Breast epithelium (tissue), 4 donors: ENCODE measurements around the gene SCN9A. TPM values are rescaled to one million over a fixed set of nuclear protein-coding genes. Genes with fewer than 3 reads are reported as not detected.

ENCODE experiments used
- DNase-seq, 2 donors: peaks; one replicate each; pipeline ENCODE4 v3.0.0-alpha.2; 2019; ENCODE audit warnings: low spot score in 2 of 2
- H3K27ac ChIP-seq, 2 donors: fragments of 200-600 bp; sonication (generic) in 1 of 2; one replicate each; pipeline ENCODE4 v1.5.1; 2016 to 2019; ENCODE audit warnings: mild to moderate bottlenecking in 1 of 2
- H3K27me3 ChIP-seq, 2 donors: fragments of 200-600 bp; sonication (generic) in 1 of 2; one replicate each; pipeline versions ENCODE4 v1.5.1 to v1.6.0; 2017 to 2019; ENCODE audit warnings: control low read depth in 1 of 2, mild to moderate bottlenecking in 1 of 2
- H3K36me3 ChIP-seq: fragments of 200-600 bp; one replicate; pipeline ENCODE4 v1.5.1; 2019
- H3K4me1 ChIP-seq, 2 donors: fragments of 200-600 bp; sonication (generic); one replicate each; pipeline ENCODE4 v1.5.1; 2016 to 2019; ENCODE audit warnings: control low read depth in 1 of 2
- H3K4me3 ChIP-seq, 3 donors: fragments of 200-600 bp; sonication (generic); 1 replicate in 2 of 3; 2 replicates in 1 of 3; pipeline ENCODE4 v1.5.1; 2016 to 2019; ENCODE audit warnings: mild to moderate bottlenecking in 3 of 3, moderate library complexity in 2 of 3
- H3K9me3 ChIP-seq, 2 donors: fragments of 200-600 bp; sonication (generic) in 1 of 2; one replicate each; pipeline ENCODE4 v1.5.1; 2016 to 2019; ENCODE audit warnings: control low read depth in 1 of 2
- POLR2A ChIP-seq: fragments of 450-650 bp; IDR thresholded peaks from one replicate; pipeline ENCODE4 v1.6.1; 2016; ENCODE audit warnings: antibody characterized with exemption, mild to moderate bottlenecking, moderate library complexity
- POLR2AphosphoS5 ChIP-seq, 3 donors: sonication (generic); formaldehyde crosslinking; IDR thresholded peaks; one replicate each; pipeline ENCODE4 v1.6.1; 2017; ENCODE audit warnings: antibody characterized with exemption in 3 of 3
- intact Hi-C: fragments of 100-400 bp; cut with DNase I; formaldehyde crosslinking; loops from one replicate; pipeline ENCODE4 v1.15.1; 2023; ENCODE audit warnings: low total_unique reads
- total RNA-seq, 3 donors: library from RNA; depleted of rRNA; stranded (reverse); fragments of >200 nt; gene quantifications; one replicate each; pipeline ENCODE4 v1.1.0, GENCODE V29; 2016
- TF ChIP-seq, protein P1 (sequence below), 3 donors: fragments of 450-650 bp; IDR thresholded peaks; one replicate each; pipeline ENCODE4 v1.5.1; 2016 to 2017; ENCODE audit warnings: antibody characterized with exemption in 3 of 3, mild to moderate bottlenecking in 3 of 3, moderate library complexity in 3 of 3

SCN9A gene
- total RNA-seq, 3 donors from 2014 or later, result 2.0 to 12.5 (median 3.5) TPM

DNA sequence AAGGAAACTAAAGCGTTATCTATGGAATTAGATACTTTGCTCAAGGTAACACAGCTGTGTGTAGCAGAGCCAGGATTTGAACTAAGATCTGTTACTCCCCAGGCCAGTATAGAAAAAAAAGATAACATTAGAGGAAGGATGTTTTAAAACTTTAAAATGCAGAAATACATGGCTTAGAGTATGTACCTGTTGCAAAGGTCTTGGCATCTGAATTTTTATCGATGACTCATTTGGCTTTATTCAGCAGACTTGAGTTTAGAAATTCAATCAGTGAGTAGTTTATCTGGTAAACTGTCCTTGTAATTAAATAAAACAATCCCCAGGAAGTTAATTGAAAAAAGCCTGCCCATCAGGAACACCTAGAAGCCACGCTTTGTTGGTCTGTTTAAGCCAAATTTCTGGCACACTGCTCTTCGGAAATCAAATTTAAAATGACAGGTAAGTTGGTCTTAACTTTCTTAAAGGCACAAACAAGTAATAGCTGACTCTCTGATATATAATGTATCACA is 36.9 kb downstream of the SCN9A start:
- Histone ChIP-seq H3K4me3 (no peak overlapping the region), H3K27me3 (no peaks in the 10 kb centered on the region), H3K27ac (no peak overlapping the region), H3K4me1 (no peaks in the 10 kb centered on the region), H3K36me3 (no peaks in the 10 kb centered on the region), H3K9me3 (no peaks in the 10 kb centered on the region)
- intact Hi-C loops, result no loop called here
- TF ChIP-seq POLR2A (no peak), POLR2AphosphoS5 (IDR thresholded peaks at IDR 0.05) (no peak)
- TF ChIP-seq, protein P1, sequence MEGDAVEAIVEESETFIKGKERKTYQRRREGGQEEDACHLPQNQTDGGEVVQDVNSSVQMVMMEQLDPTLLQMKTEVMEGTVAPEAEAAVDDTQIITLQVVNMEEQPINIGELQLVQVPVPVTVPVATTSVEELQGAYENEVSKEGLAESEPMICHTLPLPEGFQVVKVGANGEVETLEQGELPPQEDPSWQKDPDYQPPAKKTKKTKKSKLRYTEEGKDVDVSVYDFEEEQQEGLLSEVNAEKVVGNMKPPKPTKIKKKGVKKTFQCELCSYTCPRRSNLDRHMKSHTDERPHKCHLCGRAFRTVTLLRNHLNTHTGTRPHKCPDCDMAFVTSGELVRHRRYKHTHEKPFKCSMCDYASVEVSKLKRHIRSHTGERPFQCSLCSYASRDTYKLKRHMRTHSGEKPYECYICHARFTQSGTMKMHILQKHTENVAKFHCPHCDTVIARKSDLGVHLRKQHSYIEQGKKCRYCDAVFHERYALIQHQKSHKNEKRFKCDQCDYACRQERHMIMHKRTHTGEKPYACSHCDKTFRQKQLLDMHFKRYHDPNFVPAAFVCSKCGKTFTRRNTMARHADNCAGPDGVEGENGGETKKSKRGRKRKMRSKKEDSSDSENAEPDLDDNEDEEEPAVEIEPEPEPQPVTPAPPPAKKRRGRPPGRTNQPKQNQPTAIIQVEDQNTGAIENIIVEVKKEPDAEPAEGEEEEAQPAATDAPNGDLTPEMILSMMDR (IDR thresholded peaks at IDR 0.05), result no peak
- DNase-seq, result no peak

DNA sequence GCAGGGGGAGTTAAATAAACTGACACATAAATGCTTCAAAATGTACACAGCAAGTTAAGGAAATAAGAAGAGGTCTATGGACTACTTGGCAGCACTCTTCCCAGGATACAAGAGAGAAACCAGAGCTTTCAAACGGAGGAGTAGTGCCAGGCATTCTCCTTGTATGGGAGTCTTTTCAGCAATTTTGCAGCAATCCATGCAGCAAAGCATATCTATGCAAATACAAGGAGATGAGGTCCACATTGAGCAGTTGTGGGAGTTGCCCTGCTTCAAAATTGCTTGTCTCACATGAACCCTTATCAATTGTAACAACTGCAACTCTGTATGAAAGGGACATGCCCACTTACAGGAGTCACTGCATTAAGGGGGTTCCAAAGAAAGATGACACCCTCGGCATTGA is 37.8 kb downstream of the SCN9A start:
- TF ChIP-seq POLR2AphosphoS5 (IDR thresholded peaks at IDR 0.05) (no peak), POLR2A (no peak)
- TF ChIP-seq, protein P1 (IDR thresholded peaks at IDR 0.05), result no peak
- no peaks in the 10 kb centered on the region for H3K27me3 ChIP-seq
- no peak overlapping the region for H3K27ac ChIP-seq
- no peaks in the 10 kb centered on the region for H3K9me3 ChIP-seq
- intact Hi-C loops, result no loop called here
- no peaks in the 10 kb centered on the region for H3K4me1 ChIP-seq
- H3K36me3 ChIP-seq, result no peaks in the 10 kb centered on the region
- no peak overlapping the region for H3K4me3 ChIP-seq
- no peak for DNase-seq

DNA sequence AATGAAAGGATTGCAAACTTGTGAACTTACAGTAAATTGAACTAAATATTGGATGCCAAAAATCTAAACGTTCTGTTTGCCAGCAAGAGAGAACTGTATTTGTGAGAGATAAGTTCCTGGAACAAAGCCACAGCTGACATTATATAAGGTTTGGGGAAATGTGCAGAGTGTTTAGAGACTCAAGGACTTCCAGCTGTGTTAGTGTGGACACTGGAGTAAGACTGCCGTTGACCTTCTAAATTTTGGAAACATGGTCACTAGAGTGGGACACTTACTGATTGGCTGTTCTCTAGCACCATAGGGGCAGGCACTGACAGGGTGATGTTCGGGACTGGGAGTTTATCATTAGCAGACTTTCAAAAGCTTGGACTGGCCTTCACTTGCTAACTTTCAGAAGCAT is 40.5 kb downstream of the SCN9A start:
- Histone ChIP-seq H3K27ac (no peak overlapping the region), H3K4me1 (no peaks in the 10 kb centered on the region), H3K27me3 (no peaks in the 10 kb centered on the region), H3K9me3 (no peaks in the 10 kb centered on the region), H3K4me3 (no peak overlapping the region), H3K36me3 (no peaks in the 10 kb centered on the region)
- TF ChIP-seq, protein P1 (IDR thresholded peaks at IDR 0.05), result no peak
- TF ChIP-seq POLR2AphosphoS5 (IDR thresholded peaks at IDR 0.05) (no peak), POLR2A (no peak)
- DNase-seq, result no peak
- intact Hi-C loops, result no loop called here

DNA sequence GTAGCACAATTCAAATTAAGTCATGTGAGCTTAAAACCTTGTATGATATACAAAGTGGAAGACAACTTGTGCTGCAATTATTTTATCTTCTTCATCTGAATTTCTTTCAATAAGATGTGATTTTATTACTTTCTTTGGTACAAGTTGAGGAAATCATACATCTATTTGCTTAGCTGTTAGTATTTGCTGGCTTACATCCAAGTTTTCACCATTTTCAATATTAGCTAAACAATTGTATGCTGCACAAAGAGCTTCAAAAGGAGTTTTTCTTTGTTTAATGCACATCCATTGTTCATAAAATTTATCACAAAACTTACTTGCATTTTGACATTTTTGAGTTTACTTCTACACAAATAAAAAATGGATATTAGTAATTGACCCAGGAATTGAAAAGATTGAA is 40.9 kb downstream of the SCN9A start:
- H3K9me3 ChIP-seq, result no peaks in the 10 kb centered on the region
- no peaks in the 10 kb centered on the region for H3K4me1 ChIP-seq
- H3K27ac ChIP-seq, result no peak overlapping the region
- no peaks in the 10 kb centered on the region for H3K27me3 ChIP-seq
- intact Hi-C loops, result no loop called here
- no peak for DNase-seq
- no peak overlapping the region for H3K4me3 ChIP-seq
- H3K36me3 ChIP-seq, result no peaks in the 10 kb centered on the region
- TF ChIP-seq, protein P1 (IDR thresholded peaks at IDR 0.05), result no peak
- TF ChIP-seq POLR2AphosphoS5 (IDR thresholded peaks at IDR 0.05) (no peak), POLR2A (no peak)

DNA sequence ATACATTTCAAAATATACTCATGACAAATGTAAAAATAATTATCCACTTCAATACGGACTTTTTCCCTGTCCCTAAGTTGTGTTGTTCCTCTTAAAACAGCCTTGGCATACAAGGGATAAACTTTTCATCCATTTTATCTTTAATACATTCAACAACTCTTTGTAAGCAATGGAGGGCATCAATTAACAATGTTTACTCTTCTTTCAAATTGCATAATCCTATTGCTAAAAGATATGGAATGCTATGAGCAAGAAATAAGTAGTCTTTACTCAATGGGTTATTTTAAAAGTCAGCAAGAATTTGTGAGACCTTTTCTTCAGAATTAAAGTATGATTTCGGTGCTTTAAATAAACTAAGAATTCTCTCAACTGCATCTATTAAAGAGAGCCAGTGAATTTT is 41.9 kb downstream of the SCN9A start:
- no peaks in the 10 kb centered on the region for H3K9me3 ChIP-seq
- H3K27me3 ChIP-seq, result no peaks in the 10 kb centered on the region
- H3K36me3 ChIP-seq, result no peaks in the 10 kb centered on the region
- intact Hi-C loops, result no loop called here
- no peak overlapping the region for H3K4me3 ChIP-seq
- no peak for TF ChIP-seq POLR2A
- no peak for TF ChIP-seq POLR2AphosphoS5 (IDR thresholded peaks at IDR 0.05)
- TF ChIP-seq, protein P1 (IDR thresholded peaks at IDR 0.05), result no peak
- H3K27ac ChIP-seq, result no peak overlapping the region
- H3K4me1 ChIP-seq, result no peaks in the 10 kb centered on the region
- no peak for DNase-seq
